HuH-7.5 (cell line): Measurements from ENCODE around the gene ATG2B.

Source experiments
- DNase-seq: peaks from one replicate; pipeline ENCODE4 v3.0.0; 2011; ENCODE audit warnings: low spot score

ATG2B gene

DNA sequence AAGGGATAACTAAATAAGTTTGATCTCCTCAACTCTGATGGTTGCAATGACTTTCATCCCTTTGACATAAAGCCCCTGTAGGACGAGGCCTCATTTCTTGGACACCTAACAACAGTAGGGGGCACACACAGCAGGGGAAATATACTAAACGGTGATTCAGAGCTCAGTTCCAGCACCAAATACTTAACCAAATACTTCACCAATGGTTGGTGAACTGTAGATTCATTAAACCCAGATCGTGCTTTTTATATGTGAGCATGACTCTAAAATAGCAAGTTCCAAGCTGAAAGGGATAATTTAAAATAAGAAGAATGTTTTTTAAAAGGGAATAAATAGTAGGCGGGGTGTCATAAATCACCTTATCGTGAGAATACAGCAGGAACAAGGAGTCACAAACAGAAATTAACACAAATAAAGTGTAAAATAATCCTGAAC, 53.2 kb downstream of the ATG2B start:
- DNase-seq, result no peak

DNA sequence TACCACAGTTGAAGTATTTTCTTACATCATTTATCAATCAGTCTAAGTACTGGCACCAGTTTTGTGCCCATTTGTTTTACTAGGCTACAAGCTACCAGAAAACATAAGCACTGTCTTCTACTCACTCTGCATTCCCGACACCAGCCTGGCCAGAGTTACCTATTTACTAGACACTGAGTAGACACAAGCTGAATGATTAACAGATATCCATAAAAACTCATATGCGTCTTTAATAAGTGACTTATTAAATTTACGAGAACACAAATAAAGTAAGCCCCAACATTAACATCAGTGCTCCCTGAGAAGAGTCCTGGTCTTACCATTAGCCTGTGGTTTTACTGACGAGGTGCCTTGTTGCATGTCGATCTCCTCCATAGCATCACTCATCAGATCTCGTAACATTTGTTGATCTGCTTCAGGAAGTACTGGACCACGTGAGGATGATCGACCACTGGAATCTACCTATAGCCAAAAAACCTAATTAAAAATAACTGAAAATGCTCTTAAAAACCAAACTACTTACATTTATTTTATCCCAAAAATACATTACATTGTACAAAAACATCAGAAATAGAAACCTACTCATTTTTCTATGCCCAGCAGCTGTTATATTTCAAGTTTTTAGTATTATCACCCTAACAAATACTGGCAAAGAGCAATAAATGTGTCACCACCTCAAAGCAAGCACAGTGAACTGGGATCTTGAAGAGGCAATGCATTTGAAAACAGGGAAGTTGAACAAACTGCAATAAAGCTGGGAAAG, 53.8 kb downstream of the ATG2B start:
- DNase-seq, result peak; percentile 18

DNA sequence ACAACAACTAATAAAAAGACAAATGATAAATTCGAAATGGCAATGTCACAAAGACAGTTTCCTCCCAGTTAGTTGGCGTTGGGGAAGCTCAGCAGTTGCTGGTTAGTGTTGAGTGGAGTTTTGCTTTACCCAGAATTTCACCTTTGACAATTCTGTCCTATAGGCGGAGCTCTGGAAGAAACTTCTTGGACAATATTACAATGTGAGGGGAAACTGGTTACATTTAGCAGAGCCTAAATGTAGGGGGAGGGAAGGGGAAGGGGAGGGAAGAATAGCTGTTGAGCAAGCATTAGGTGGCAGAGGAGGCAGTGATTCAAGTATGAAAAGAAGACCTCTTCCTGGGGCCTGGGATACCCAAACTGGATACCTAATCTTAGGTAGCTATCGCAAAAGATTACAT, 55.7 kb downstream of the ATG2B start:
- DNase-seq, result no peak

DNA sequence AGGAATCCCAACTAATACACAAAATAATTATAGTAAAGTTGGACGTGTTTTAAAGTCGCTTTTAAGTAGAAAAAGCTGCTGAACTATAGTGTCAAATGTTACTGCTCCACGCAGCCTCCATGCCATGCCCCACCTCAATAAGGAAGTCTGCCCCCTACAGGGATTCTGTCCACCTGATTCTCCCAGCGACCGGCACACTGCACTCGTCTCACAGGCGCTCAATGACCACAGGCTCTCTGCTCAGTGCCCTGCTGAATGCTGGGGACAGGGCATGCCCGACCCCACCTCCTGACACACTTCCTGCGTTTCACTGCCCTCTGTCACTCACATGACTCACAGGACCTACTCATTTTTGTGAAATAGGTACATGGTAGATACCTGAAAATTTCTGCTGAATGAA, 58.2 kb downstream of the ATG2B start:
- no peak for DNase-seq

DNA sequence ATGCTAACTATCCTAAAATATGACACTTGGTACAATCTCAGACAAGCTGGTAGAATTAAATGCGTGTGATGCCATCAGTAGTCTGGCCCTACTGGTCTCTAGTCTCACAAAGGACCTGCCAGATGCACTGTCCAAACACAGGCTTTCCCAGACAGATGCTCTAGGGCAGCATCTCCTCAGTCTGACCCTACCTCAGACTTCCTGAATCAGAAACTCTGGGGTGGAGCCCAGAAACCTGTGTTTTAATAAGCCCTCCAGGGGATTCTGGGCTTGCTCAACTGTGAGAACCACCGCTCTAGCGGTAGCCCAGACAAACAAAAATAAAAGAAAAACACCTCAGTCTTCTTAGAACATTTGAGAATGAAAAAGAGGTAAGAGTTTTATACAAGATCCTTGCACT, 59.2 kb downstream of the ATG2B start:
- DNase-seq, result no peak

DNA sequence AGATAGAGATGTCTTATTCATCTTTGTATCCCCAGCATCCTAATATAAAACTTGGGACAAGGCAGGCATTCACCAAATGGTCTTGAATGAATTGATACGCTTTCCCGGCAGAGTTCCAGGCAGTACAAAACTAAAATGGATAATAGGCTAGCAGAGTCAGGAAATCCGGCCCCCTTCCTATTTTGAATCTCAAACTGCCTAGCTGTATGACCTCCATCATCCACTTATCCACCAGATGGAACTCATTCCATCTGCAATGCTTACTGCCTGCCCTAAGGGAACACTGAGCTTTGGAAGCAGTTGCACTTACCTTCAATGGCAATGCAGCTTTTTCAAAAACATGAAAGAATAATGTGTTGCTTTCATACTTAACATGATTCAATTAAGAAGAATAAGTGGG, 63.7 kb downstream of the ATG2B start:
- no peak for DNase-seq

DNA sequence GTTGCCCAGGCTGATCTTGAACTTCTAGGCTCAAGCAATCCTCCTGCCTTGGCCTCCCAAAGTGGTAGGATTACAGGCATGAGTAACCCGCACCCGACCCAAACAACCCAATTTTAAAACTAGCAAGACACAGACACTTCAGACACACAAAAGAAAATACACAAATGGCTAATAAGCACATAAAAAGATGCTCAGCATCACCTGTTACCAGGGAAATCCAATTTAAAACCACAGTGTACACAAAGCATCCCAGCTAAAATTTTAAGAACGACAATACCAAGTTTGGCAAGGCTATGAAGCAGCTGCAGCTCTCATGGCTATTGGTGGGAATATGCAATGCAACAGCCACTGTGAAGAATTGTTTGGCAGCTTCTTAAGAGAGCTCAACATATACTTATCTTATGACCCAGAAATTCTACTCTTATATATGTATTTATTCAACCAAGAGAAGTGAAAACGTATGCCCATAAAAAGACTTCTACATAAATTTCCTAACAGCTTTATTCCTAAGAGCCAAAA, 65.1 kb downstream of the ATG2B start:
- DNase-seq, result no peak

DNA sequence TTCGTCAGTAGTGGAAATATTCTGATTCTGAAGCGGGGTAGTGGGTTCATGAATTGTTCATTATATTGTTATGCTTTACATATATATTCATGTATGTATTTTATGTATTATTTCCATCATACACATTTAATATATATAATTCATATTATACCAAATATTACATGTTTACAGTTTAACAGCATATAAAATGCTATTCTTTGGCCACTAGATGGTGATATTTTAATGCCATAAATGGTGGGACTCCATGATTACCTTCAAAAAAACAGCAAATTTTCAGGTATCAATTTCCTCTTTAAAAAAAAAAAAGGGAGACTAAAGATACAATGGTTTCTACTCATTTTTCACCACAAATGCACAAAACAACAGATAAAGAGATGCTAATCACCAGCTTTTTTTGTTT, 66.1 kb downstream of the ATG2B start:
- DNase-seq, result no peak

DNA sequence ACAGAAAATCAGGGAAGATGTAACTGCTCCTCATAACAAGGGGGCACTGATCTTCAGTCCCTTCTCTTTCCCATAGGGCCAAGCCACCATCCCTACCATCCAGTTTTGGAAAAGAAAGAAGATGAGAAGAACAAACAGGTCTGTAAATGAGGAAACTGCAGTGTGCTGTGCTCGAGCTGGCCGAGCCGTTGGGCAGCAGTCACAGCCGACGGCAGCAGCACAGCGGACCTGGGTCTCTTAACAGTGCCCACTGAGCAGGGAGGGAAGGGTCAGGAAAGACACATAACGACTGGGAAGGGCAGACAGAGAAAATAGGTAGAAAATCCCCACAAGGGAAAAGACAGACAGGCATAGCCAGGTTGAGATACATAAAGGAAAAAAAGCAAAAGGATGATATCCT, 68.9 kb downstream of the ATG2B start:
- no peak for DNase-seq

DNA sequence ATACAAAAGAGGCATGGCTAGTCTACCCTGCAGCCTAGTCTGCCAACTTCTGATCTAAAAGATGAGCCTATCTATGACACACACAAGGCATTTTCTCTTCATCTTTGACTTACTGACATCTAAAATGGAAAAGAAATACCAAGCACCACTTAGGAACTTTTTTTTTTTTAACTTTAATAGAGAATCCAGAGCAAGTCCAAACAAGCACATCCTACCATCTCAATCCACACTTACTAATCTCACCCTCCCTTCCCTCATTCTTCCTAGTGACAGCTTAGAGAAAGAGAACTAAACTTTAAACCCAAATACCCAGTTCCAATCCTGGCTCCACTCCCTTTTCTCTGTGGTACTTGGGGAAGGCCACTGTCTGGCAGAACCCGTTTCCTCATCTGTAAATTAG, 75.3 kb downstream of the ATG2B start:
- no peak for DNase-seq

DNA sequence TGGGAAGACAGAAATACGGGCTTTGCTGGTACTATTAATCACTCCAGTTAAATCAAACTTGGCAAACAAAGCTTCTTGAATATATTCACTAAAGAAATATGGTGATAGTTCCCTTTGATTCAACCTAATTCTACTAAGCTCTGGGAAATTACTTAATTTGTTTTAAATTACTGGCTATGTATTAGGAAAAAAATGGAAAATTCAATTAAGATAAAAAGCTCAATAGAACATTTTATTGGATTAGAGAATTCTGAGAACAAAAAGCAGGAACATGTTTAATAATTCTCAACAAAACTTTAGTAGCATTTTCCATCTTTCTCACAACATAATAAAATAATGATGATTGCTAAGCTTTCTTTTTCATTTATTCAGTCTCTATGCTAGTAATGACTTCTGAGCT, 76.9 kb downstream of the ATG2B start:
- DNase-seq, result no peak

DNA sequence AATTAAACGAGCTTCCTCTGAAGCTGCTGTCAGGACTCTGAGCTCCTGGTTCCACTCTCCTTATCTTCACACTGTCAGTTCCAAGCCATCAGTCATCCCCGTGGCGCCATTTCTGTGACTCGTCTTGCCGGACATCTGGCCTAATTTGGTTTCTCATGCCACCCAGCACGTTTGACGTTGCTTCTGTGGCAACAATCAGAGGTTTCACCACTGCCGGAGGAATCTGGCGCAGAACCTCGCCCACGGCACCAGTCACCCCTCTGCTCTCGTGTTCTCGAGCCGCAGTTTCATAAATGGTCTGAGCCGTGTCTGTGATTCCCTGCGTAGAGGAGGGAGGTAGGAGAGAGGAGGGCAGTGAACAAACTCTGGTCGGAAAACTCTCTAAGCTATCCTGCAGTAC, 77.5 kb downstream of the ATG2B start:
- DNase-seq, result no peak

DNA sequence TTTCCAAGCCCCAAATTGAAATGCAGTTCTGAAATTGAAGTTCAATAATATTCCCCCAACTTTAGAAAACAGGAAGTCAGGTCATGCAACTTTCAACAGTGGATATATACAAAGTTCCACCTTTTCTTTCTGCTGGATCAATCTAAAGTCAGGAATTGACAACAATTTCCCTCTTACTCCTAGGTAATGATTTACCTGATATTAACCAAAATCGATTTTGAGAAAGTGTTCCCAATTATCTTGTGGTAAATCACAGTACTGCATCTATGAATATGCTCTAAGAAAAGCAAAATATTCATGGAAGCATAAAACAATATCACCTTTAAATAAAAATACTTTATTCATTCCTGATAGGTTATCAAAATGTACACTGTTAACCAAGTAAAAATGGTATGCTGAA, 78.7 kb downstream of the ATG2B start:
- no peak for DNase-seq

DNA sequence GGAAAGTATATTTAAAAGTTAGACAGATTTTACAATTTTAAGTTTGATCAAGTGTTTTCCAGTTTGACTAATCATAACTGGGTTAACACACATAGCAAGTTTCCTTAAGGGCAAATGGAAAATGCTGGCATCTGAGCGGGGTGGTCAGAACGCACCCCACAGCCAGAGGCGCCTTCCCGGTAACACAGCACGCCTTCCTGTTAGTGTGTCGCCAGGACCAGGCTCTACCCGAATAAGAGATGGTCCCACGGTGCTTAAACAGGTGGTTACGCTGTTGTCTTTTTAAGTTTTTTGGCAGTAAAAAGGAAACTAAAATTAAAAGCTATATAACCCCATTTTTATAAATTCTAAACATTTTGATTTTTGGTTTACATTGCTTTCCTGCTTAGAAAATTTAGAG, 79.1 kb downstream of the ATG2B start:
- DNase-seq, result no peak

DNA sequence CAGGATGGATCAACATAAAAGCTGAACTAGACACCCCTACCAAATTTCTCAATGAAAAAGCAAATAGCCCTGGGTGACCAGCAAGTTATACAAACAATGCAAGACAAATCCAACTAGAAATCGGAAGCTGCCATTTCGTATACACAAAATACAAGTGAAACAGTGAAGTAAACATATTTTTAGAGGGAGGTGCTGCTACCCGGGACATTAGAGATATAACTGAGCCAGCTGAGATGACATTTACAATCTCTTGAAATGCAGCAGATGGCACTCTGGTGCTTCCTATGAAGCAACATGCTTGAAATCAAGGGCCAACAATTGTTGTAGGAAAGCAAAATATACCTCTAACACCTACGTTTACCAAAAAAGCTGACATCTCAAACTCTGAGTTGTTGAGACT, 81.7 kb downstream of the ATG2B start:
- no peak for DNase-seq

DNA sequence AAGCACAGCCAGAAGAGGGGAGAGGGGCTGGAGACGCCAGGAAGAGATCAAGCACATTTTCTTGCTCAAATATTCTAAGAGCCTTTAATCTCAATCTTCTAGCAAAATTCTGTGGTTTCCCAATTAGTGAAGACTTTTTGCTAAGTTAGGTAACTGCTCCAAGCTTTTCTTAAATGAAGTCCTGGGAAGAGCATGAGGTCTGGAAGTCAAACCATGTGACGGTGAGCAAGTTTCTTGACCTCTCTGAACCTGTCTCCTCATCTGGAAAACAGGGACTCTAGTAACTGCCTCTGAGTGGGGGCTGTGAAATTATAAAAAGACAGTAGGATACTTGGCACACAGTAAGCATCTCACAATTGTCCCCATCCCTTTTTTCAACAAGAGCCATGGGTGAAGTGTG, 83.0 kb downstream of the ATG2B start:
- no peak for DNase-seq

DNA sequence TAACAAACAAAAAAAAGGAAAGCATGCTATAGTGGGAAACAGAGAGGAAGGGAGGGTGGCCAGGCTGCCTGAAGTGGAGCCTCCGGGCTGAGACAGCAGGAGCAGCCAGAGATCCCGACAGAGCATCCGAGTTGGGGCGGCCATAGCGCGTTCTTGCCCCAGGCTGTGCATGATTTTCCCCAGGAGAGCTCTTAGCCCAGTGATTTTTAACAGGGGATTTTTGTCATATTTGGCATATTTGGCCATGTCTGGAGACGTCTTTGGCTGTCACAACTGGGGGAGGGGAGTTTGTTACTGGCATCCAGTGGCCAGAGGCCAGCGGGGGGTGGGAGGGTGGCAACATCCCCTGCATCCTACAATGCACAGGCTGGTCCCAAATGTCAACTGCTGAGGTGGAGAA, 83.6 kb downstream of the ATG2B start:
- no peak for DNase-seq

DNA sequence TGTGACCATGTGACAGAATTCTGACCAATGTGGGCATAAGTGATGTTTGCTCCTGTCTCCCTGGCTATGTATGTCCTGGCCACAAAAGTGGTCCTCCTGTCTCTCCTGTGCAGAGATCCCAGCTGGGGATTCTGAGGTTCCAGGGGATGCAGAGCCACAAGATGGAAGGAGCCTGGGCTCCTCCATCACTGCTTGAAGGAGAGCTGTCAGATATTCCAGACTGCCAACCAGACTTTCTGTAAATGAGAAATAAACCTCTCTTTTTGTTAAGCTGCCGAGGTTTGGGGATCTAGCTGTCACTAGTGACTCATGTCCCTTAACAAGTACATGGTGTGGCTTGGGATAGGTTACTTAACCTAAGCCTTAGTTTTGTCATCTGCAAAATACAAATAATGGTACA, 85.3 kb downstream of the ATG2B start:
- no peak for DNase-seq

DNA sequence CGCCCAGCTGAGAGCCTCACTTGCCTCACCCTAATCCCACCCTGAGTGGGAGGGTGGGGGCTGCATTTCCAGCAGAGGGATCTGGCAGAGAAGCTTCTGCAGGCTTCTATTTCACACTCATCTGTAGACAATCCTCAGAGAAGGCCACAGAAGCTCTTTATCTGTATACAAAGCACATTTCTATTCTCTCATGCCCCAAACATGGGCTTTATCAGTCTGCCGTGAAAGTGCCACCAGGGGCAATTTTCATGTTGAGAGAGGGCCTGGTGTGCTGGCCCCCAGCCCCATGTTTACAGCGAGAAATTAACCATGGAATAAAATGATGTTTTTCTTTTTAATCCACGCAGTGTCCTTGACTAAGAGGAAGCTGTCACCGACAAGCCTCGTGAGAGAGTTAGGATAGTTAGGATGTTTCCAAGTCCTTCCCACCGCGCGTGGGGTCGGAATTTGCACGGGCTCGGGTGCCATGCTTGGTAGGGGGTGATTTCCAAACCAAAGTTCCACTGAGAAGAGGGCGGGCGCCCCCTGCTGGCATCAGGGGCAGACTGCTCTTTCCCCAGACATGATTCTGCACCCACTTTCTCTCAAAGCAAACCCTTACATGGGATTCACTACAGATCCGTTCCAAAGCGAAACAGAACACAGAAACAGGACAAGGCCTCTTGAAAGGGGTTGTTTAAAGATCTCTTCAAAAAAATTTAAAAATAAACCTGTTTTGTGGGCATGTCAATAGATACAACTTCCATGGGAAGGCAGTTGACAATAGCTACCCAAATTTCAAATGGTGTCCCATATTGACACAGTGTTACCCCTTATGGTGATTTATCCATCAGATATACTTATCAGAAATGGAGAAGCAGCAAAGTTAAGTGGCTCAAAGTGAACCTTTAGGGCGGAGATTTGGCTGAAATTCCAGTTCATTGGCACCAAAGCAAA, 87.7 kb downstream of the ATG2B start:
- peak; percentile 53 for DNase-seq

DNA sequence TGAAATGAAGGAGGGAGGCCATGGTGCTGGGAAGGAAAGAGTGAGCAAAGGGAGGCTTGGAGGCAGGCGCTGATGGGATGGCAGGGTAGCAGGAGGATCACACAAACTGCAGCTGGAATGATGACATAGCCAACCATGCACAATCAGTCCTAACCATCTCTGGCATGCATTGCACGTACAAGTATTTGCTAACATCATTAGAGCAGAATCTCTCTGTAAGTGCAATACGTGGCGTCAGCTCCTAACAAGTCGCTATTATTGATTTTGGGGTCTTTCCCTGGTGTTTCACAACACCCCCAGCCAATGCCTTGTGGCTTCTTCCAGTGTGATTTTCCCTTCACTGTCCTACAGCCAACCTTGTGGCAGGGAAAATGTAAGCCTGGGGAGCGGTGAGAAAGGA, 88.6 kb downstream of the ATG2B start:
- DNase-seq, result no peak

DNA sequence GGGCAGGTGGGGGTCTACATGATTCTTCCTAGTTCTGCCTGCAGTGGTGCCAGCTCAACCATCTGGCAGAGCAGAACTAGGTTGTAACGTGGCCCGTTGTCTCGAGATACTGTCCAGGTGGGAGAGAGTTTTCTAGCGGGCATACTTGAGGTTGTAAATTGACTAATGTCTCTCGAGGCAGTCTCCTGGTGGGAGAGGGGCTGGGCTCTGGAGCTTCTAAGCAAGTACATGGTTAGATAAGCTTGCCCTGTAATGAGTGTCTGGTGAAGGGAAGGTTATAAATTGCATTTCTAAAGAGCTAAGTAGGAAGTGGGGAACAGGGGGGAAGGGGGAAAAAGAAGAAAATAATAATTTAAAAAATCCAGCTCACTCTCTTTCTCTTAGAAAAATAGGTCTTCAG, 89.0 kb downstream of the ATG2B start:
- no peak for DNase-seq

DNA sequence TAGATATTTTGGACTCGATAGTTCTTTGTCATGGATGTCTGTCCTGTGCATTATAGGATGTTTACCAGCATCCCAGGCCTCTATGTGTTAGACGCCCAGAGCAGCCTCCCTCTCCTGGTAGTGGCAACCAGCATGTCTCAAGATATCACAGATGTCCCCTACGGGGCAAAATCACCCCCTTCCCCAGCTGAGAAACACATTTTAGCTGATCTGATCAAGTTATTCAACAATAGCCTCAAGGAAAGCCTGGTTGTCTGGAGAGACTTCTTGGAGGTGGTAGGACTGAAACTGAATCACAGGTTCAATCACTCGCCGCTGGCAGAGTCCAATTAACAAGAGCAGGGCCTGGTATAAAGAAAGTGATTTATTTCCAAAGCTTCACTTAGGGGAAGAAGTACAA, 89.5 kb downstream of the ATG2B start:
- no peak for DNase-seq

DNA sequence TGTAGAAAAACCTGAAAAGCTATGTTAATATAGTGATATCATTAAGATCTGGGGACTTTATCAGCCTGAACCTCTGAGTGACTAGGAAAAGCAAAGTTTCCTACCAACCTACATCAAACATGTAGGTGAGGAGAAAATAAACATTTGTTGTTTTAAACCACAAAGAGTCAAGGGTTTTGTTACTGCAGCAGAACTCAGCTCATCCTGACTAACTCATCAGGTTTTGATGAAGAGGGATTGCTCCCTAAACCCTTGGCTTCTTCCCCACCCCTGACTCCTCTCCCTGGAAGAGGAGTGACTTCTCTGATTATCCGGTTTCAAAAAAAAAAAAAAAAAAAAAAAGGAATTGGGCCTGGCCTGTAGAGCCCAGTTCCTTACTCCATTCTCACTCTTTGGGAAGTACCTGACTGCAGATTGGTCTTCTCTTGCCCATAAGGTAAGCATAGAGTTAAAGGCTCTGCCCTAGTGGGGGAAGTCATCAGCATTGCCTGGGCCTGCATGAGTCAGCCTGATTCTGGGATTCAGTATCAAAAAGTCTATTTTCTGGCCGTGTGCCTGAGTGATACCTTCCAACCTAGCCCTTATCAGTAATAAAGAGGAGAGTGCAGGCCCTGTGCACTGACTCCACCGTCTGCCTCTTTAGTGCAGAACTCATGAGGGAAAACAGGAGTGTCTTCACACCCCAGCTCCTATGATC, 90.2 kb downstream of the ATG2B start:
- no peak for DNase-seq
